K562 (cell line): ENCODE data around the gene ITGAL. TPM values are rescaled to one million over a fixed set of nuclear protein-coding genes. Genes with fewer than 3 reads are reported as not detected.

Experiments
- BRD9 ChIP-seq: fragments of 450-650 bp; IDR thresholded peaks from 2 replicates; pipeline ENCODE4 v1.6.1; 2018; ENCODE audit warnings: low read depth; ENCODE audit not compliant: partially characterized antibody
- CREB1 ChIP-seq, 2 experiments: sonication (generic) in 1 of 2; formaldehyde crosslinking in 1 of 2; IDR thresholded peaks; 2 replicates each; pipeline versions ENCODE4 v1.6.1 to v1.8.0; 2012 to 2022; ENCODE audit warnings: inconsistent platforms in 1 of 2, mild to moderate bottlenecking in 1 of 2, missing genetic modification reagents in 1 of 2, moderate library complexity in 1 of 2
- EP400 ChIP-seq: fragments of 450-650 bp; IDR thresholded peaks from 2 replicates; pipeline ENCODE4 v1.6.1; 2017; ENCODE audit warnings: antibody characterized with exemption, mild to moderate bottlenecking, moderate library complexity
- FOXA3 ChIP-seq, 2 experiments: fragments of 450-650 bp in 1 of 2; sonication (generic) in 1 of 2; formaldehyde crosslinking; IDR thresholded peaks in 1 of 2; conservative IDR thresholded peaks in 1 of 2; 2 replicates each; pipeline versions ENCODE4 v1.4.0 to v1.8.0; 2020 to 2022; ENCODE audit warnings: mild to moderate bottlenecking in 2 of 2, missing genetic modification reagents in 1 of 2
- FOXK1 ChIP-seq: sonication (generic); formaldehyde crosslinking; IDR thresholded peaks from 2 replicates; pipeline ENCODE4 v1.8.0; 2022; ENCODE audit warnings: missing genetic modification reagents, mild to moderate bottlenecking, borderline replicate concordance
- FUS ChIP-seq: fragments of 200-400 bp; formaldehyde crosslinking; optimal IDR thresholded peaks from 2 replicates; pipeline ENCODE3; 2017; ENCODE audit warnings: low read depth, low read length
- NONO ChIP-seq, 2 experiments: fragments of 200-400 bp in 1 of 2; fragments of 450-650 bp in 1 of 2; formaldehyde crosslinking in 1 of 2; IDR thresholded peaks; 2 replicates each; pipeline ENCODE4 v1.6.1; 2017; ENCODE audit warnings: low read depth in 2 of 2, mild to moderate bottlenecking in 2 of 2, moderate library complexity in 2 of 2, low read length in 1 of 2
- SMARCB1 ChIP-seq: IDR thresholded peaks from 2 replicates; pipeline ENCODE4 v1.6.1; 2011; ENCODE audit warnings: improper control_type of control experiment, low read depth; ENCODE audit not compliant: insufficient read length
- TAF1 ChIP-seq: IDR thresholded peaks from 2 replicates; pipeline ENCODE4 v1.6.1; 2011; ENCODE audit warnings: mild to moderate bottlenecking, low read length, moderate library complexity; ENCODE audit not compliant: insufficient read depth, control insufficient read depth, severe bottlenecking; ENCODE audit errors: extremely low read depth
- TCF3 ChIP-seq: sonication (generic); formaldehyde crosslinking; IDR thresholded peaks from 2 replicates; pipeline ENCODE4 v1.4.0; 2020; ENCODE audit warnings: mild to moderate bottlenecking, missing genetic modification reagents
- ZNF384 ChIP-seq: IDR thresholded peaks from 2 replicates; pipeline ENCODE4 v1.6.1; 2012; ENCODE audit warnings: low read depth, low read length, improper control_type of control experiment
- ZNF76 ChIP-seq: fragments of 250-450 bp; sonication (Bioruptor Pico); IDR thresholded peaks from 2 replicates; pipeline ENCODE4 v1.4.0; 2020; ENCODE audit warnings: mild to moderate bottlenecking, moderate library complexity, borderline replicate concordance
- polyA plus RNA-seq, 8 experiments: library from polyadenylated mRNA; depleted of rRNA in 4 of 8; stranded (reverse) in 5 of 8; unstranded in 3 of 8; fragments of >200 nt; fragmentation: Nextera tagmentation in 2 of 8; fragmentation: Illumina TruSeq in 1 of 8; extraction: Ambion mirVana in 2 of 8; extraction: Trizol in 1 of 8; gene quantifications; 2 replicates each; pipeline versions ENCODE4 v1.2.1 to v1.2.3, GENCODE V29; 2011 to 2014; ENCODE audit warnings: inconsistent platforms in 1 of 8, missing spikeins in 1 of 8
- total RNA-seq, 7 experiments: library from RNA; depleted of rRNA in 6 of 7; stranded (reverse); fragments of >200 nt in 6 of 7; fragmentation: Illumina TruSeq in 2 of 7; extraction: Trizol in 2 of 7; gene quantifications; 2 replicates each; pipeline versions ENCODE4 v1.2.1 to v1.2.3, GENCODE V29; 2011 to 2021; ENCODE audit warnings: low replicate concordance in 1 of 7
- TF ChIP-seq, protein P1 (sequence below): fragments of 250-450 bp; sonication (Bioruptor Pico); IDR thresholded peaks from 2 replicates; pipeline ENCODE4 v1.5.0; 2021
- TF ChIP-seq, protein P2 (sequence below): fragments of 450-650 bp; IDR thresholded peaks from 2 replicates; pipeline ENCODE4 v1.6.1; 2018; ENCODE audit not compliant: partially characterized antibody
- TF ChIP-seq, protein P3 (sequence below): fragments of 150-350 bp; conservative IDR thresholded peaks from 2 replicates; pipeline ENCODE4 v1.6.1; 2014; ENCODE audit warnings: low read length

Gene ITGAL
- total and polyA plus RNA-seq, 9 of the 15 experiments (the other 6 are each of a cell fraction or from before 2014, with no cell fraction given) = 0.01 to 0.53 TPM; not detected in 7

DNA sequence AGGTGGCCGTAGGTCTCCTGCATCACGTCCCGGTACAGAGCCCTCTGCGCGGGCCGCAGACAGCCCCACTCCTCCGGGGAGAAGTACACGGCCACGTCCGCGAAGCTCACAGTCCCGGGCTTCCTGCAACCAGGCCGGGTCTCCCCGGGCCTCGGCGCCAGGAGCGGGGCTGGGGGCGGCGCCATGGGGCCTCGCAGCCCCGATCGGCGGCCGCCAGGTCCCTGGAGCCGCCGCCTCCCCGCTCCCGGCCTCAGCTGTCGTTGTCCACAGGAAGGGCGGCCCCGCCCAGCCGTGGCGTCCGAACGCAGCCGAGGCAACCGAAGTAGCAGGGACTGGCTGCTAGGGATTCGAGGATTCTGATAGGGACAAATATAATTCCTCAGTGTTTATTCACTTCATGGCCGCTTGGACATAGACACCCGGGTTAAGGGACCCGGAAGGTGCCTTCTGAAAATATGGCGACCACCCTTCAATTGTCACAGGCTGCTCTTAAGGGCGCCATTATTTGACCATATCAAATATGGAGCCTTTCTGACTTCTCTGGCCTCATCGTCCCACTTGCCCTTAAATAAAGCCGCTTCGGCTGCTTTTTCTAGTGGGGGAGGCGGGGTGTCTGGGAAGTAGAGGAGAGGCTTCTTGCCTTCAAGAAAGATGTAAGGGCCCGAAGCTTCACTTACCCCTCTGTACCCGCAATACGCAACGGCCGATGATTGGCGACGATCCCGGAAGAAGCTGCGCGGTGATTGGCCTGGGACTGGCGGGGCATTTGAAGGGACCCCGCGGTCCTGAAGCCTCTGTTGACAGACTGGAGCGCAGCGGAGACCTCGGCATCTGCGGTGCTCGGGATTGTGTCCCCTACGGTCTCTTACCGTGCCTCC, 99.1 kb downstream of the ITGAL start, which contains the start of gene ZNF688 (continued):
- TF ChIP-seq SMARCB1 (no peak), ZNF76 (CRISPR knock-in tag) (0 out of 2 replicates have a peak, but pooled peaks have one; percentile 24), FOXA3 (CRISPR knock-in tag; conservative IDR thresholded peaks at IDR 0.05 in 1 of 2, IDR thresholded peaks at IDR 0.05 in 1 of 2) (0 out of 4 replicates have a peak, but pooled peaks have one; percentile 41), NONO (IDR thresholded peaks at IDR 0.05; ENCODE audit: low read depth in 2 of 2, low read length in 1 of 2) (peak; percentile 35 to 68; a peak in 2 of 4 replicates), ZNF384 (no peak), EP400 (peak; percentile 89), TAF1 (peak; percentile 74), FOXK1 (CRISPR knock-in tag) (peak; percentile 79; the same call in 1 of the 2 replicates), CREB1 (IDR thresholded peaks at IDR 0.05) (peak; percentile 52; the same call in 1 of the 2 replicates), CREB1 (CRISPR knock-in tag; IDR thresholded peaks at IDR 0.05) (no peak; the same call in 1 of the 2 replicates), BRD9 (peak; percentile 67), TCF3 (CRISPR knock-in tag) (0 out of 2 replicates have a peak, but pooled peaks have one; percentile 11), FUS (peak; percentile 58)
- TF ChIP-seq, protein P1, sequence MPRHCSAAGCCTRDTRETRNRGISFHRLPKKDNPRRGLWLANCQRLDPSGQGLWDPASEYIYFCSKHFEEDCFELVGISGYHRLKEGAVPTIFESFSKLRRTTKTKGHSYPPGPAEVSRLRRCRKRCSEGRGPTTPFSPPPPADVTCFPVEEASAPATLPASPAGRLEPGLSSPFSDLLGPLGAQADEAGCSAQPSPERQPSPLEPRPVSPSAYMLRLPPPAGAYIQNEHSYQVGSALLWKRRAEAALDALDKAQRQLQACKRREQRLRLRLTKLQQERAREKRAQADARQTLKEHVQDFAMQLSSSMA (CRISPR knock-in tag) = peak; percentile 75; the same call in 1 of the 2 replicates
- TF ChIP-seq, protein P2, sequence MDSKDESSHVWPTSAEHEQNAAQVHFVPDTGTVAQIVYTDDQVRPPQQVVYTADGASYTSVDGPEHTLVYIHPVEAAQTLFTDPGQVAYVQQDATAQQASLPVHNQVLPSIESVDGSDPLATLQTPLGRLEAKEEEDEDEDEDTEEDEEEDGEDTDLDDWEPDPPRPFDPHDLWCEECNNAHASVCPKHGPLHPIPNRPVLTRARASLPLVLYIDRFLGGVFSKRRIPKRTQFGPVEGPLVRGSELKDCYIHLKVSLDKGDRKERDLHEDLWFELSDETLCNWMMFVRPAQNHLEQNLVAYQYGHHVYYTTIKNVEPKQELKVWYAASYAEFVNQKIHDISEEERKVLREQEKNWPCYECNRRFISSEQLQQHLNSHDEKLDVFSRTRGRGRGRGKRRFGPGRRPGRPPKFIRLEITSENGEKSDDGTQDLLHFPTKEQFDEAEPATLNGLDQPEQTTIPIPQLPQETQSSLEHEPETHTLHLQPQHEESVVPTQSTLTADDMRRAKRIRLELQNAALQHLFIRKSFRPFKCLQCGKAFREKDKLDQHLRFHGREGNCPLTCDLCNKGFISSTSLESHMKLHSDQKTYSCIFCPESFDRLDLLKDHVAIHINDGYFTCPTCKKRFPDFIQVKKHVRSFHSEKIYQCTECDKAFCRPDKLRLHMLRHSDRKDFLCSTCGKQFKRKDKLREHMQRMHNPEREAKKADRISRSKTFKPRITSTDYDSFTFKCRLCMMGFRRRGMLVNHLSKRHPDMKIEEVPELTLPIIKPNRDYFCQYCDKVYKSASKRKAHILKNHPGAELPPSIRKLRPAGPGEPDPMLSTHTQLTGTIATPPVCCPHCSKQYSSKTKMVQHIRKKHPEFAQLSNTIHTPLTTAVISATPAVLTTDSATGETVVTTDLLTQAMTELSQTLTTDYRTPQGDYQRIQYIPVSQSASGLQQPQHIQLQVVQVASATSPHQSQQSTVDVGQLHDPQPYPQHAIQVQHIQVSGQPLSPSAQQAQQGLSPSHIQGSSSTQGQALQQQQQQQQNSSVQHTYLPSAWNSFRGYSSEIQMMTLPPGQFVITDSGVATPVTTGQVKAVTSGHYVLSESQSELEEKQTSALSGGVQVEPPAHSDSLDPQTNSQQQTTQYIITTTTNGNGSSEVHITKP = peak; percentile 55
- TF ChIP-seq, protein P3, sequence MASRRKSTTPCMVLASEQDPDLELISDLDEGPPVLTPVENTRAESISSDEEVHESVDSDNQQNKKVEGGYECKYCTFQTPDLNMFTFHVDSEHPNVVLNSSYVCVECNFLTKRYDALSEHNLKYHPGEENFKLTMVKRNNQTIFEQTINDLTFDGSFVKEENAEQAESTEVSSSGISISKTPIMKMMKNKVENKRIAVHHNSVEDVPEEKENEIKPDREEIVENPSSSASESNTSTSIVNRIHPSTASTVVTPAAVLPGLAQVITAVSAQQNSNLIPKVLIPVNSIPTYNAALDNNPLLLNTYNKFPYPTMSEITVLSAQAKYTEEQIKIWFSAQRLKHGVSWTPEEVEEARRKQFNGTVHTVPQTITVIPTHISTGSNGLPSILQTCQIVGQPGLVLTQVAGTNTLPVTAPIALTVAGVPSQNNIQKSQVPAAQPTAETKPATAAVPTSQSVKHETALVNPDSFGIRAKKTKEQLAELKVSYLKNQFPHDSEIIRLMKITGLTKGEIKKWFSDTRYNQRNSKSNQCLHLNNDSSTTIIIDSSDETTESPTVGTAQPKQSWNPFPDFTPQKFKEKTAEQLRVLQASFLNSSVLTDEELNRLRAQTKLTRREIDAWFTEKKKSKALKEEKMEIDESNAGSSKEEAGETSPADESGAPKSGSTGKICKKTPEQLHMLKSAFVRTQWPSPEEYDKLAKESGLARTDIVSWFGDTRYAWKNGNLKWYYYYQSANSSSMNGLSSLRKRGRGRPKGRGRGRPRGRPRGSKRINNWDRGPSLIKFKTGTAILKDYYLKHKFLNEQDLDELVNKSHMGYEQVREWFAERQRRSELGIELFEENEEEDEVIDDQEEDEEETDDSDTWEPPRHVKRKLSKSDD = peak; percentile 55
